Left renal cortex interstitium (tissue), 4 donors: ENCODE data around the gene PPM1H. TPM values are rescaled to one million over a fixed set of nuclear protein-coding genes. Genes with fewer than 3 reads are reported as not detected.
"Not testable (repeated sequence)": the region's sequence is repeated elsewhere in the genome, so short reads cannot be mapped to it uniquely, and the experiment has no call there.

Source experiments
- DNase-seq, 4 donors: peaks; one replicate each; pipeline ENCODE4 v3.0.0-alpha.2; 2013; ENCODE audit warnings: low read depth in 4 of 4, low spot score in 2 of 4, missing footprints in 1 of 4
- polyA plus RNA-seq, 4 donors: library from polyadenylated mRNA; unstranded; fragments of 120-200 nt; gene quantifications; one replicate each; pipeline ENCODE4 v1.2.1, GENCODE V29; 2013; ENCODE audit not compliant: insufficient read length in 4 of 4

The PPM1H gene
- polyA plus RNA-seq, 4 donors, result 26.2 to 27.8 (median 27.0) TPM

- no peak for DNase-seq
These were observed 158.4 kb downstream of the PPM1H start for GRCh38 chr12:62776575-62776974.

GRCh38 chr12:62774794-62775193 lies 160.2 kb downstream of the PPM1H start:
- no peak for DNase-seq

DNA sequence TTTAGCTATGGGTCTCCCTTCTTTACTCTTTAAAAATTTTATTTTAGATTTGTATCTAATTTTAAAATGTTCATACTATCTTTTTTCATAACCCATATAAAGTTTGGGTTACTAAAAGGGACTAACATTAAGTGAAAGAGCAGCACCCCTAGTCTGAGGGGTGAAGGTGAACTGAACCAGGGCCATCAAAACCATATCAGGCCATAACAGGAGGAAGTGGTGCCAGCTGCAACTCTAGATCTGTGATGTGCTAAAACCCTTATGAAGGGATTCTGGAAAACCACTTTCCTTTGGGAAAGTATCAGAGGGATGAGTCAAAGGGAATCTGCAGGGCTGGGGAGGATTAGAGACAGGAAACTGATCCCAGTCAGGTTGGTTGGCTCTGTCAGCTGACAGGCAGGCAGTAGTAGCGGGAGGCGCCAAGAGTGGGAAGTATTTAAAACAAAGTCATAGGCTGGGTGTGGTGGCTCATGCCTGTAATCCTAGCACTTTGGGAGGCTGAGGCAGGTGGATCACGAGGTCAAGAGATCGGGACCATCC lies 162.5 kb downstream of the PPM1H start:
- DNase-seq, result no peak

- no peak for DNase-seq
These were observed 163.1 kb downstream of the PPM1H start for GRCh38 chr12:62771828-62772227.

DNA sequence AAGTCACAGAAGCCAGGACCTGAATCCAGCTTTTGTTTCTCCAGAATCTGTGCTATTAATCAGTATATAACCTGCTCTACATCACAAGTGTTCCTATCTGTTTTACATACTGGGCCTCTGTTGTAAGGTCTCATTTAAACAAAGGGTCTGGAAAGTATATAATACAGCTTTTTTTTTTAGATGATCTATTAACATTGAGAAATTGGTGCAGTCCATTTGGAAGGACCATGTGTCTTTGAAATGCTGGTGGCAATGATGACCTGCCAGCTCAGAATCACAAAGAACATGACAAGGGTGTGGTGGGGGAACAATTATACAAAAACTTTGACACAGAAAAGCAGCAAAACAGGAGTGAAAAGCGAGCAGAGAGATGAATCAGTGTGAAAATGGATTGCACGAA lies 164.6 kb downstream of the PPM1H start:
- no peak for DNase-seq

GRCh38 chr12:62769076-62769619 lies 165.8 kb downstream of the PPM1H start:
- DNase-seq, result no peak

DNA sequence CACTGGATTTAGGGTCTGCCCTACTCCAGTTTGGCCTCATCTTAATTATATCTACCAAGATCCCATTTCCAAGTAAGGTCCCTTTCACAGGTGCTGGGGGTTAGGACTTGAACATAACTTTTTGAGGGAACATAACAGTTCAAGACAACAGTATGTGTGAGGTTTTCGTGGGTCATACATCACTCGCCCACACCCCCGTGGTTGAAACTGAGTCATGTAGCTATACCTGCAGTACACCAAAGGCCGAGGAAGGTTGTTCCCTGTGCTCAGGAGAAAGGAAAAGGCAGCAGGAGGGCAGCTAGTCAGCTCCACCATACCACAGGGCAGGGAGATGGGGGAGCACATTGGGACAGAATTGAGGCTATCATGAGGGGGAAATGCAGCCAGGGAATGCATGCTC lies 167.0 kb downstream of the PPM1H start:
- DNase-seq, result no peak

- DNase-seq, result no peak
These were observed 167.5 kb downstream of the PPM1H start for GRCh38 chr12:62767496-62767895.

GRCh38 chr12:62766496-62766895 lies 168.5 kb downstream of the PPM1H start:
- DNase-seq, result no peak

DNA sequence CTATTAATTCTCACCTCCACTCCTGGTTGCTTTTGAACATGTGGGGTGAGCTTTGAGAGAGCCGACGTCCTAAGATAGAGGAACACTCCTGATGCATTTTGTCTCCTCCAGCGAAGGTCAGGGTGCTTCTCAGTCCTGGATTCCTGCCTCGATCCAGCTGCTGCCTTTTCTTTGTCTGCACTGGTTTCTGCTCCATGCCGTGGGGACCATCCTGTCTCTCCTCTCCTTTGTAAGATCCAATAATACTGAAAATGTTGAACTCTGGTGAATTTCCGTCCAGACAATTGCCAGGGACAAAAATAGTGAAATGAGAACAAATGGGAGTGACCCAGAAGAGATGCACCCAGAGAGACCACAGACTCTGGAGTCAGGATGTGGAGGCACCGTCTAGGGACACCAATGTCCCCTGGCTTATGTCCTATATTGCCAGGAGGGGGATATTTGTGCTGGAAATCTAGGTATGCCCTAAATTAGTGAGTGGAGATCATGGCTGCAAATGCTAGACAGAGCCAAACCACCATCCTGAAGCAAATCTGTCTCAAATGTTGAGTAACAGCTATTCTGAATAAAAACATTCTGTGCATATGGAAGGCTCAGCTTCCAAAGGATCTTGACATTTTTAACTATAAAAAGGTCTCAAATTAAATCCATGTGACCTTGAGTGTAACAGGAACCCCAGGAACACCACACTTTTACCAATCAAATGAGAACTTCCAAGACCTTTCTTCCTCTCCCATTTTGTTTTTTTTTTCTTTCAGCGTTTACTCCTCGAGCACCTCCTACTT lies 170.9 kb downstream of the PPM1H start:
- DNase-seq, result no peak

DNA sequence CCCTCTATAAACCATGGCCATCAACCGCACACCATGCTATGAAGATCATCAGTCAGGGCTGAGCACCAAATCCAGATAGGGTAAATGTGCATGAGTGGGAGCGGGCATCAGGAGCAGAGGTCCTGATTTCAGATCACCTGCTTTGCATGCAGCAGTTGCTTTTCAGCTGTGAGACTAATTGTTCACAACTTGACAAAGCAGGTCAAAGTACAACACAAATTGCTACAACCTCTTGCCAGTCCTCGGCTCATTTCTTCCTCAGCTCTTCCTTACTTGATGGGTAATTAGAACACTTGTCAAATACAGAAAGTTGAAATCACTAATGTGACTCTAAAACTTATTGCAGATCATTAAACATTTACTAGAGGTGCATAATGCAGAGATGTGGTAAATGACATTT lies 171.6 kb downstream of the PPM1H start:
- no peak for DNase-seq

- DNase-seq, result no peak
These were observed 172.3 kb downstream of the PPM1H start for GRCh38 chr12:62762645-62763044.

DNA sequence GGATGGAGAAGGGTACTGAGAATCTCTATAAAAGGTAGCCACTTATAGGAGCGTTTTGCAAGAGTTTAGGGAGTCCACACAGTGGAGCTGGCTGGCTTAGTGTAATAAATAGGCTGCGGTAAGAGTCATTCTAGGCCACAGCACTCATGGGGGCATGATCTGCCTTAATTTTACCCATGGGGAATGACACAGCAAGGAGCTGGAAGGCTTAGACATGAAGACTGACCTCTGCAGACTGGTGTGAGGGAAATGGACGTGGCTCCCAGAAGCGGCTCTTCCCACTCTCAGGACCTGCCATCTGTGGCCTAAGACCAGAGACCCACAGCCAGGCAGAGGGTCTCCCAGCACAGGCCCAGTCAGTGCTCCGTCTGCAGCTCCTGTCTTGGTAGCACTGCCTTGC lies 173.3 kb downstream of the PPM1H start:
- no peak for DNase-seq

- no peak for DNase-seq
These were observed 174.2 kb downstream of the PPM1H start for GRCh38 chr12:62760779-62761178.

GRCh38 chr12:62760341-62760740 lies 174.6 kb downstream of the PPM1H start:
- DNase-seq, result not testable (repeated sequence)

DNA sequence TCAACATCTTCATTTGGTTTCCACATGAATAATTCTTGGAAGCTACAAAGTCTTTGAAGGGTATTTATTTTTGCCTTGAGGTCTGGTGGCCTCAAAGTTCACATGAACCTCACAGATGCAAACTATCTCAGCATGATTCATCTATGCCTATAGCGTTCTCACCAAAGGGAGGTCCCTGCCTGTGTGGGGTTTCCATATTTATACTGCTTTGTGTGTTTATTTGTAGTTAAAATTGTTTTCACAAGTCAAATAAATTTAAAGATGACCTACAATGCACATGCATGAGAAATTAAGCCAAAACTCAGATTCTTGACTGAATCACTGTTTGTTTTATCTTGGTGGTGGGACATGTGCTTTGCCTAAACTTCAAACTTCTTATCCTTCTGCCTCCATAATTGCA lies 176.7 kb downstream of the PPM1H start:
- no peak for DNase-seq

- no peak for DNase-seq
These were observed 177.9 kb downstream of the PPM1H start for GRCh38 chr12:62757048-62757447.

DNA sequence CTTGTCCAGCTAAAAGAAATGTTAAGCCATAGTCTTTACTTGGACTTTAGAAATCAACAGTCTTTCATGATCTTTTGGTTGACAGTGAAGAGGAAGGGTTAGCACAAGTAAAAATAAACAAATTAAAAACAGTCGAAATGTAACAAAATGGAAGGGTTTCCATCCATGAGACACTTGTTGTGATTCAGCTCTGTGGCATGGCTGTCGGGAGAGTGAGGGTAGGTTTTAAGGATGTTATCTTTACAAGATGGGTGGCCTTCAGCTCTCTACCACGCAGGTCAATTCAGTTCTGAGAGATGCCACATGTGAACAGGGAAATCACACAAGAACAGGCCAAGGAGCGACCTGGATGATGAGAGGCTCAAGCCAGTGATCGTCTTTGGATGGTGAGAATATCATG lies 180.2 kb downstream of the PPM1H start:
- no peak for DNase-seq

DNA sequence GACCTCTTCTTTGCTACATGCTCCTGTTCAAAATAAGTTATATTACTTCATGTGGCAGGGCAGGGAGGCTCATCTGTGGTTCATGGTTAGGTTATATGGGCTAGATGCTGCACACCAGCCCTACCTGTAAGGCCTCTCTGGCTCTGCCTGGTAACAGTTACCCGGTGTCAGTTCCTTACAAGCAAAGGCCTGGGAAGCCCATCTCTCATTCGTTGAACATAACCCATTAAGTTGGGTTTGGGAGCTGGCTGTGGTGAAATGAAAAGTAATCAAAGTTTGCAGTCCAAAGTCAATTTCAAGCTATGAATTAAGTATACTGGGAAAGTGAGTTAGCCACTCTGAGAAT lies 183.2 kb downstream of the PPM1H start:
- no peak for DNase-seq

GRCh38 chr12:62750941-62751809 lies 183.8 kb downstream of the PPM1H start:
- DNase-seq, result no peak

DNA sequence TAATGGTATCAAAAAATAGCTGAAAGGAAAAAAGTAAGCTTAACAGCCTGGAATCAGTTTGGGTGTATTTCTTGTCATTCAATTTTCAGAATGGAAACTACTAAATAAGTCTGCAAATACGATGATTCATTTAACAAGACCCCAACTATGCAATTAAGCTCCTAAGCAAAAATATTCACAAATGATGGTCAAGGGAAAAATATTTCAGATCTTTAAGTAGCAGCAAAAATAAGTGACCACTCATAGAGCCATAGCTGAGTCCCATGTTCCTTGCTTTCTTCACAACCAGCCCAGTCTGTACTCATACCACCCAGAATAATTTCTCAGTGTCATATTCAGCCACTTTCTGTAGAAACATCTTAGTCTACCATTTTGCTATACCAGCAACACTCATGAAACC lies 185.4 kb downstream of the PPM1H start:
- DNase-seq, result no peak
